GM19043 (cell line): ENCODE measurements around the gene ERVFRD-1.

Source experiments
- ATAC-seq: cut with Tn5 transposase; IDR thresholded peaks from one replicate; pipeline ENCODE4 v1.9.1; 2021; ENCODE audit warnings: low read depth; ENCODE audit not compliant: unreplicated experiment

Gene ERVFRD-1

DNA sequence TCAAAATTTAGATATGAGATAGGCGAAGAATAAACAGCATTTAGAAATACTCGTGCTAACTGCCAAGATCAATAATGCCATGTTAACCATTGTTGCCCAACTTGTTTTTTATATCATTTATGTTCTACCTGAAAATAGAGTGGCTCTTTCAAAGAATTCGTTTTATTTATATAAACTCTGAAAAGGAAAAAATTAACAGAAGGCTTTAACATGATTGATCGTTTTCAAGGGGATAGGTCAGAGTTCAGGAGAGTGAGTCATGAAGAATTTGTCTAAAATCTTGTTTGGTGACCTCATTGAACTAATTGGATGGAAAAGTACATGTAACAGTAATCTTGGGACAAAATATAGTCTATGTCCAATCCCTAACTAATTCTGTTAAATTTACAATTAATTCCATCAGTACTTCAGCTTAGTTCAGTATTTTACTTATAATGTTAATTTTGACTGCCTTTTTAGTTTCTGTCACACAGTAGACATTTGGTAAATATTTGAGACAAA lies 56.3 kb downstream of the ERVFRD-1 start:
- no peak for ATAC-seq

DNA sequence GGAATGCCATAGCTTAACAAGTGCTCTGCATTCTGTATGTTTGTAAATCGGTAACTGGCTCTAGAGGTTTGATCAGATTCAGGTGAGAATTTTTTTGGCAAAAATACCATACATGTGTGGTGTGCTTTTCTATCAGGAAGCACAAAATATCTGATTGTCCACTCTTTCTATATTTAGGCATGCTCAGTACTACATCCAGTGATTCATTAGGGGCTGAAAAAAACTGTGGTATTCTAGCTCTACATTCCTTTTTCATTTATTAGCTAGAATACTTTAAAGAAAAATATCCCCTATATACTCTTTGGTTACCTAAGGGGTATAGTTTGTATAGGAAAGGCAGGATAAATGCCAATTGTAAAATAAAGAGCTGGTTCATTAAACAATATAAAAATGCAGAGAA lies 56.8 kb downstream of the ERVFRD-1 start:
- no peak for ATAC-seq

DNA sequence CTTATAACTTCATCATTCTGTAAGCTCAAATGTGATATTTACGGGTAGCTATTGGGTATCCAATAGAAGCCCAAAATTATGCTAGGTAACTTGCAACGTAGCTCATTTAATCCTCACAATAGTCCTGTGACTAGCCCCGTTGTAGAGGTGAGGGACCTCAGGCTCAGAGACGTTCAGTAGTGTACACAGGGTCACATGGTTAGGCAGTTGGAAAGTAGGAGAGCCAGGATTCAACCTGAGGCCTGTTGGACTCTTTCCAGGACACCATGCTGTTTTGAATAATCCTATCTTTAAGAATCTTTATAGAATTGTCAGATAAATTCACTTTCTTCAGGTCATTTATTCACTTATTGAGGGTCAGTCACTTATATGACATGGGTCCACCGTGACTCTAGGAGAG lies 58.2 kb downstream of the ERVFRD-1 start:
- no peak for ATAC-seq
